Uterus (tissue), 2 donors: ENCODE measurements around the gene NAV1.

Source experiments
- POLR2A ChIP-seq, 2 donors: fragments of 450-650 bp; IDR thresholded peaks; one replicate each; pipeline ENCODE4 v1.6.1; 2016; ENCODE audit warnings: antibody characterized with exemption in 2 of 2, mild to moderate bottlenecking in 1 of 2, moderate library complexity in 1 of 2
- TF ChIP-seq, protein P1 (sequence below), 4 experiments: fragments of 200-600 bp in 2 of 4; fragments of 450-650 bp in 2 of 4; sonication (generic) in 2 of 4; IDR thresholded peaks; one replicate each; pipeline ENCODE4 v1.5.1; 2016 to 2019; ENCODE audit warnings: antibody characterized with exemption in 4 of 4, mild to moderate bottlenecking in 2 of 4, moderate library complexity in 1 of 4

DNA sequence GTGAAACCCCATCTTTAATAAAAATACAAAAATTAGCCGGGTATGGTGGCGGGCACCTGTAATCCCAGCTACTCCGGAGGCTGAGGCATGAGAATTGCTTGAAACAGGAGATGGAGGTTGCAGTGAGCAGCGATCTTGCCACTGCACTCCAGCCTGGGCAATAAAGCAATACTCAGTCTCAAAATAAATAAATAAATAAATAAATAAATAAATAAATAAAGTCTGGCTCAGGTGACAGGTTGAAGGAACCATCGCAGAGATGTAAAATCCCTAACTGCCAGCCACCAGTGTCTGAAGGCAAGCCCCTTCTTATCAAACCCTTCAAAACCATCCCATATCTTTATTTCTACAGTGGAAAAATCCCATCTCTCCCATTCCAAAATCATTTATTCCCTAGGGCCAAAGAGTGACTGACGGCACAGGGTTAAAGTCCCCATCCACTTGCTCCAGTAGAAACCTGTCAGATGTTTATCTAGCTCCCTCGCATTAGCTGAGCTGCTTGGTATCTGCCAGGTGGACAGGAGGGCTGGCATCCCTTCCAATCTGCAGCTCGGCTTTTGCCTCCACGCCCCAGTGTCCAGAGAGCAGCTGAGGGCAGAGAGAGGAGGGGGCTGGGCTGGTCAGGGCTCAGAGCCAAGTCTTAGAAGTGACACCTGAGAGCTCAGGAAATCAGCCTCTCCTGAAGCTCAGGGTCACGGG is 37.0 kb upstream of the NAV1 start:
- TF ChIP-seq, protein P1, sequence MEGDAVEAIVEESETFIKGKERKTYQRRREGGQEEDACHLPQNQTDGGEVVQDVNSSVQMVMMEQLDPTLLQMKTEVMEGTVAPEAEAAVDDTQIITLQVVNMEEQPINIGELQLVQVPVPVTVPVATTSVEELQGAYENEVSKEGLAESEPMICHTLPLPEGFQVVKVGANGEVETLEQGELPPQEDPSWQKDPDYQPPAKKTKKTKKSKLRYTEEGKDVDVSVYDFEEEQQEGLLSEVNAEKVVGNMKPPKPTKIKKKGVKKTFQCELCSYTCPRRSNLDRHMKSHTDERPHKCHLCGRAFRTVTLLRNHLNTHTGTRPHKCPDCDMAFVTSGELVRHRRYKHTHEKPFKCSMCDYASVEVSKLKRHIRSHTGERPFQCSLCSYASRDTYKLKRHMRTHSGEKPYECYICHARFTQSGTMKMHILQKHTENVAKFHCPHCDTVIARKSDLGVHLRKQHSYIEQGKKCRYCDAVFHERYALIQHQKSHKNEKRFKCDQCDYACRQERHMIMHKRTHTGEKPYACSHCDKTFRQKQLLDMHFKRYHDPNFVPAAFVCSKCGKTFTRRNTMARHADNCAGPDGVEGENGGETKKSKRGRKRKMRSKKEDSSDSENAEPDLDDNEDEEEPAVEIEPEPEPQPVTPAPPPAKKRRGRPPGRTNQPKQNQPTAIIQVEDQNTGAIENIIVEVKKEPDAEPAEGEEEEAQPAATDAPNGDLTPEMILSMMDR (IDR thresholded peaks at IDR 0.05) = no peak
- TF ChIP-seq POLR2A (IDR thresholded peaks at IDR 0.05) = peak in 1 of 2 donors; percentile 8
